Measurements from ENCODE around the gene SLC19A3.

Gene SLC19A3

GRCh38 chr2:227696990-227697679, 20.7 kb downstream of the SLC19A3 start:
- Histone ChIP-seq H3K36me3 (ENCODE audit: control insufficient read depth in 1 of 2, insufficient read depth in 2 of 2, low read depth in 1 of 2, low read length in 2 of 2) (no peaks in the 10 kb centered on the region), H4K91ac (ENCODE audit: low read length) (no peak overlapping the region), H2BK15ac (ENCODE audit: low read depth, poor library complexity, severe bottlenecking) (no peak overlapping the region), H2AK5ac (ENCODE audit: low read length, severe bottlenecking) (no peak overlapping the region), H3K14ac (ENCODE audit: low read length in 2 of 2) (no peak overlapping the region), H3K27ac (ENCODE audit: low read length, poor library complexity, severe bottlenecking) (no peak overlapping the region), H2AFZ (ENCODE audit: low read depth, low read length) (no peak overlapping the region), H3K4ac (ENCODE audit: low read depth in 1 of 2, low read length in 2 of 2) (no peak overlapping the region), H3K4me2 (ENCODE audit: low read length, poor library complexity, severe bottlenecking) (no peak overlapping the region), H3K18ac (ENCODE audit: low read depth in 1 of 2, low read length in 2 of 2) (no peak overlapping the region), H3K27me3 (ENCODE audit: control insufficient read depth in 1 of 2, insufficient read depth in 1 of 2, low read length in 2 of 2) (no peaks in the 10 kb centered on the region), H3K4me1 (ENCODE audit: control insufficient read depth, insufficient read depth, low read depth, low read length) (no peaks in the 10 kb centered on the region), H2BK12ac (ENCODE audit: low read length in 2 of 2) (no peak overlapping the region), H3K23ac (ENCODE audit: low read length in 2 of 2) (no peak overlapping the region), H3K9me3 (ENCODE audit: control insufficient read depth, low read length) (no peaks in the 10 kb centered on the region), H2BK120ac (ENCODE audit: low read depth, low read length) (no peak overlapping the region), H4K8ac (ENCODE audit: low read length) (no peak overlapping the region), H2BK5ac (ENCODE audit: low read depth, low read length, poor library complexity, severe bottlenecking) (no peak overlapping the region), H3K4me3 (ENCODE audit: insufficient read depth in 1 of 2, low read depth in 1 of 2, low read length in 2 of 2) (no peak overlapping the region), H3K79me1 (replicated peaks; ENCODE audit: low read length, poor library complexity, severe bottlenecking) (no peaks in the 10 kb centered on the region), H3K9ac (ENCODE audit: low read length) (no peak overlapping the region)
- WGBS, result no CpG with 5 or more reads among the region's 2 CpGs
- no peak for DNase-seq

DNA sequence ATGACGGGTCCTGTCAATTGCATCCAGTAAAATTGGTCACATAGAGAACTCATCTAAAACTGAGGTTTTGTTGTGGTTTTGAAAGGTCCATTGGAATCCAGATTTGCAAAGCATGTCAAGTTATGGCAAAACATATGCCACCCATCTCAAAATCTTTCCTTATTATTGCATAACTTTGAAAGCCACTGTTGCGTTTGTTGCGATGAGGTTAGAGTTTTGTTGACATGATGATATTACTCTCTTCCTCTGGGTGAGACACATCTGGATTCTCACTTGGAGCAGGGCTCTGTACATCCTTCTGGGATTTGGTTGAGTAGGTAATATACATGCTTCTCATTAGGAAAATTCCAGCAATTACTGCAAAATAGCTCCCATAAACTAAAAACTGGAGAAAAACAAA, 30.6 kb downstream of the SLC19A3 start:
- H3K4ac ChIP-seq (ENCODE audit: low read depth in 1 of 2, low read length in 2 of 2), result no peak overlapping the region

GRCh38 chr2:227684258-227684657, 33.6 kb downstream of the SLC19A3 start:
- Histone ChIP-seq H3K4ac (ENCODE audit: low read depth in 1 of 2, low read length in 2 of 2) (no peak overlapping the region), H4K8ac (ENCODE audit: low read length) (no peak overlapping the region), H2BK5ac (ENCODE audit: low read depth, low read length, poor library complexity, severe bottlenecking) (no peak overlapping the region), H3K18ac (ENCODE audit: low read depth in 1 of 2, low read length in 2 of 2) (no peak overlapping the region), H3K27ac (ENCODE audit: low read length, poor library complexity, severe bottlenecking) (no peak overlapping the region), H2BK15ac (ENCODE audit: low read depth, poor library complexity, severe bottlenecking) (no peak overlapping the region), H3K36me3 (ENCODE audit: control insufficient read depth in 1 of 2, insufficient read depth in 2 of 2, low read depth in 1 of 2, low read length in 2 of 2) (no peaks in the 10 kb centered on the region), H2AK5ac (ENCODE audit: low read length, severe bottlenecking) (no peak overlapping the region), H3K14ac (ENCODE audit: low read length in 2 of 2) (no peak overlapping the region), H3K4me1 (ENCODE audit: control insufficient read depth, insufficient read depth, low read depth, low read length) (no peaks in the 10 kb centered on the region), H2BK120ac (ENCODE audit: low read depth, low read length) (no peak overlapping the region), H3K4me2 (ENCODE audit: low read length, poor library complexity, severe bottlenecking) (no peak overlapping the region), H3K27me3 (ENCODE audit: control insufficient read depth in 1 of 2, insufficient read depth in 1 of 2, low read length in 2 of 2) (no peaks in the 10 kb centered on the region), H3K4me3 (ENCODE audit: insufficient read depth in 1 of 2, low read depth in 1 of 2, low read length in 2 of 2) (no peak overlapping the region), H3K23ac (ENCODE audit: low read length in 2 of 2) (no peak overlapping the region), H4K91ac (ENCODE audit: low read length) (no peak overlapping the region), H2BK12ac (ENCODE audit: low read length in 2 of 2) (no peak overlapping the region), H3K9me3 (ENCODE audit: control insufficient read depth, low read length) (no peaks in the 10 kb centered on the region), H2AFZ (ENCODE audit: low read depth, low read length) (no peak overlapping the region), H3K9ac (ENCODE audit: low read length) (no peak overlapping the region), H3K79me1 (replicated peaks; ENCODE audit: low read length, poor library complexity, severe bottlenecking) (no peaks in the 10 kb centered on the region)
- WGBS, result 73% methylated on average over 4 of the region's 5 CpGs
- DNase-seq, result no peak

More for the DNA sequence above, 30.6 kb downstream of the SLC19A3 start:
- no peaks in the 10 kb centered on the region for H3K36me3 ChIP-seq (ENCODE audit: control insufficient read depth in 1 of 2, insufficient read depth in 2 of 2, low read depth in 1 of 2, low read length in 2 of 2)
- no peak overlapping the region for H4K91ac ChIP-seq (ENCODE audit: low read length)
- no peaks in the 10 kb centered on the region for H3K9me3 ChIP-seq (ENCODE audit: control insufficient read depth, low read length)
- H3K4me3 ChIP-seq (ENCODE audit: insufficient read depth in 1 of 2, low read depth in 1 of 2, low read length in 2 of 2), result no peak overlapping the region
- H3K18ac ChIP-seq (ENCODE audit: low read depth in 1 of 2, low read length in 2 of 2), result no peak overlapping the region
- H3K14ac ChIP-seq (ENCODE audit: low read length in 2 of 2), result no peak overlapping the region
- no peak overlapping the region for H3K27ac ChIP-seq (ENCODE audit: low read length, poor library complexity, severe bottlenecking)
- no peak overlapping the region for H2AK5ac ChIP-seq (ENCODE audit: low read length, severe bottlenecking)
- no peak overlapping the region for H2BK15ac ChIP-seq (ENCODE audit: low read depth, poor library complexity, severe bottlenecking)
- H2AFZ ChIP-seq (ENCODE audit: low read depth, low read length), result no peak overlapping the region
- no peak overlapping the region for H3K23ac ChIP-seq (ENCODE audit: low read length in 2 of 2)
- H3K4me1 ChIP-seq (ENCODE audit: control insufficient read depth, insufficient read depth, low read depth, low read length), result no peaks in the 10 kb centered on the region
- H2BK12ac ChIP-seq (ENCODE audit: low read length in 2 of 2), result no peak overlapping the region
- no peak overlapping the region for H3K9ac ChIP-seq (ENCODE audit: low read length)
- 100% methylated on average over 3 of the region's 3 CpGs for WGBS
- H2BK120ac ChIP-seq (ENCODE audit: low read depth, low read length), result no peak overlapping the region
- no peaks in the 10 kb centered on the region for H3K27me3 ChIP-seq (ENCODE audit: control insufficient read depth in 1 of 2, insufficient read depth in 1 of 2, low read length in 2 of 2)
- DNase-seq, result no peak
- no peak overlapping the region for H4K8ac ChIP-seq (ENCODE audit: low read length)
- no peaks in the 10 kb centered on the region for H3K79me1 ChIP-seq (replicated peaks; ENCODE audit: low read length, poor library complexity, severe bottlenecking)
- no peak overlapping the region for H3K4me2 ChIP-seq (ENCODE audit: low read length, poor library complexity, severe bottlenecking)
- H2BK5ac ChIP-seq (ENCODE audit: low read depth, low read length, poor library complexity, severe bottlenecking), result no peak overlapping the region

- Histone ChIP-seq H2BK15ac (ENCODE audit: low read depth, poor library complexity, severe bottlenecking) (no peak overlapping the region), H3K23ac (ENCODE audit: low read length in 2 of 2) (no peak overlapping the region), H3K79me1 (replicated peaks; ENCODE audit: low read length, poor library complexity, severe bottlenecking) (no peaks in the 10 kb centered on the region), H4K8ac (ENCODE audit: low read length) (no peak overlapping the region), H2AFZ (ENCODE audit: low read depth, low read length) (no peak overlapping the region), H2BK12ac (ENCODE audit: low read length in 2 of 2) (no peak overlapping the region), H4K91ac (ENCODE audit: low read length) (no peak overlapping the region), H3K9me3 (ENCODE audit: control insufficient read depth, low read length) (no peaks in the 10 kb centered on the region), H2BK120ac (ENCODE audit: low read depth, low read length) (no peak overlapping the region), H3K27me3 (ENCODE audit: control insufficient read depth in 1 of 2, insufficient read depth in 1 of 2, low read length in 2 of 2) (no peaks in the 10 kb centered on the region), H3K4me1 (ENCODE audit: control insufficient read depth, insufficient read depth, low read depth, low read length) (no peaks in the 10 kb centered on the region), H3K4ac (ENCODE audit: low read depth in 1 of 2, low read length in 2 of 2) (no peak overlapping the region), H3K36me3 (ENCODE audit: control insufficient read depth in 1 of 2, insufficient read depth in 2 of 2, low read depth in 1 of 2, low read length in 2 of 2) (no peaks in the 10 kb centered on the region), H2BK5ac (ENCODE audit: low read depth, low read length, poor library complexity, severe bottlenecking) (no peak overlapping the region), H3K18ac (ENCODE audit: low read depth in 1 of 2, low read length in 2 of 2) (no peak overlapping the region), H3K4me2 (ENCODE audit: low read length, poor library complexity, severe bottlenecking) (no peak overlapping the region), H3K4me3 (ENCODE audit: insufficient read depth in 1 of 2, low read depth in 1 of 2, low read length in 2 of 2) (no peak overlapping the region), H2AK5ac (ENCODE audit: low read length, severe bottlenecking) (no peak overlapping the region), H3K14ac (ENCODE audit: low read length in 2 of 2) (no peak overlapping the region), H3K9ac (ENCODE audit: low read length) (no peak overlapping the region), H3K27ac (ENCODE audit: low read length, poor library complexity, severe bottlenecking) (no peak overlapping the region)
- no CpG with 5 or more reads among the region's 3 CpGs for WGBS
- DNase-seq, result no peak
Measured at GRCh38 chr2:227677928-227678327, 39.9 kb downstream of the SLC19A3 start.

All from mesenchymal stem cell (in vitro differentiated cells and primary cell).